Common myeloid progenitor, CD34-positive (primary cell): ENCODE results near the gene LRRN2.

Experiments
- CTCF ChIA-PET: fragments of 350-600 bp; sonication (Branson Sonifier 250); formaldehyde crosslinking; loops from one replicate; lab custom pipeline; 2021; ENCODE audit warnings: antibody characterized with exemption; lab: Charles Lee
- POLR2A ChIA-PET: fragments of 350-600 bp; sonication (Branson Sonifier 250); formaldehyde crosslinking; loops from one replicate; lab custom pipeline; 2021; ENCODE audit warnings: antibody characterized with exemption; lab: Charles Lee
- DNase-seq, 3 donors: peaks; one replicate each; pipeline versions ENCODE4 v3.0.0 to v3.0.0-alpha.2; 2013
- H3K27ac ChIP-seq, 2 experiments: 1 replicate in 1 of 2; 2 replicates in 1 of 2; pipeline ENCODE4 v1.7.0; 2013; ENCODE audit warnings: inconsistent platforms in 2 of 2, low read length in 2 of 2, mild to moderate bottlenecking in 2 of 2, low read depth in 1 of 2, moderate library complexity in 1 of 2; ENCODE audit not compliant: severe bottlenecking in 2 of 2, insufficient read depth in 1 of 2, poor library complexity in 1 of 2
- H3K27me3 ChIP-seq, 5 experiments: replicated peaks in 2 of 5; 1 replicate in 3 of 5; 2 replicates in 2 of 5; pipeline versions ENCODE4 v1.6.1 to v1.7.0; 2013; ENCODE audit warnings: low read length in 4 of 5, mild to moderate bottlenecking in 2 of 5, moderate library complexity in 2 of 5, inconsistent platforms in 1 of 5; ENCODE audit not compliant: insufficient read depth in 5 of 5, control insufficient read depth in 4 of 5
- H3K36me3 ChIP-seq, 4 experiments: 1 replicate in 2 of 4; 2 replicates in 2 of 4; pipeline versions ENCODE4 v1.6.1 to v1.7.0; 2013; ENCODE audit warnings: low read length in 3 of 4, control low read depth in 1 of 4, mild to moderate bottlenecking in 1 of 4; ENCODE audit not compliant: control insufficient read depth in 4 of 4, insufficient read depth in 4 of 4
- H3K4me1 ChIP-seq, 4 experiments: 1 replicate in 3 of 4; 2 replicates in 1 of 4; pipeline versions ENCODE4 v1.6.1 to v1.7.1; 2013; ENCODE audit warnings: low read length in 3 of 4, mild to moderate bottlenecking in 3 of 4, control low read depth in 1 of 4, inconsistent platforms in 1 of 4, moderate library complexity in 1 of 4; ENCODE audit not compliant: control insufficient read depth in 4 of 4, insufficient read depth in 4 of 4; ENCODE audit errors: control extremely low read depth in 1 of 4
- H3K4me3 ChIP-seq, 7 experiments: 1 replicate in 4 of 7; 2 replicates in 3 of 7; pipeline versions ENCODE4 v1.5.1 to v1.7.0; 2013; ENCODE audit warnings: mild to moderate bottlenecking in 7 of 7, low read length in 6 of 7, moderate library complexity in 6 of 7, inconsistent platforms in 2 of 7, low read depth in 2 of 7, control low read depth in 1 of 7; ENCODE audit not compliant: insufficient read depth in 4 of 7, control insufficient read depth in 1 of 7; ENCODE audit errors: extremely low read depth in 1 of 7
- H3K9me3 ChIP-seq, 5 experiments: 1 replicate in 4 of 5; 2 replicates in 1 of 5; pipeline versions ENCODE4 v1.6.1 to v1.7.1; 2013; ENCODE audit warnings: low read length in 4 of 5, mild to moderate bottlenecking in 2 of 5, inconsistent platforms in 1 of 5, low read depth in 1 of 5, moderate library complexity in 1 of 5; ENCODE audit not compliant: control insufficient read depth in 4 of 5, insufficient read depth in 2 of 5; ENCODE audit errors: control extremely low read depth in 1 of 5
- WGBS: methylation state at CpG from one replicate; pipeline ENCODE4 v1.1.5; 2013; ENCODE audit not compliant: insufficient coverage; 5-methylcytosine and 5-hydroxymethylcytosine counted together

The LRRN2 gene

DNA sequence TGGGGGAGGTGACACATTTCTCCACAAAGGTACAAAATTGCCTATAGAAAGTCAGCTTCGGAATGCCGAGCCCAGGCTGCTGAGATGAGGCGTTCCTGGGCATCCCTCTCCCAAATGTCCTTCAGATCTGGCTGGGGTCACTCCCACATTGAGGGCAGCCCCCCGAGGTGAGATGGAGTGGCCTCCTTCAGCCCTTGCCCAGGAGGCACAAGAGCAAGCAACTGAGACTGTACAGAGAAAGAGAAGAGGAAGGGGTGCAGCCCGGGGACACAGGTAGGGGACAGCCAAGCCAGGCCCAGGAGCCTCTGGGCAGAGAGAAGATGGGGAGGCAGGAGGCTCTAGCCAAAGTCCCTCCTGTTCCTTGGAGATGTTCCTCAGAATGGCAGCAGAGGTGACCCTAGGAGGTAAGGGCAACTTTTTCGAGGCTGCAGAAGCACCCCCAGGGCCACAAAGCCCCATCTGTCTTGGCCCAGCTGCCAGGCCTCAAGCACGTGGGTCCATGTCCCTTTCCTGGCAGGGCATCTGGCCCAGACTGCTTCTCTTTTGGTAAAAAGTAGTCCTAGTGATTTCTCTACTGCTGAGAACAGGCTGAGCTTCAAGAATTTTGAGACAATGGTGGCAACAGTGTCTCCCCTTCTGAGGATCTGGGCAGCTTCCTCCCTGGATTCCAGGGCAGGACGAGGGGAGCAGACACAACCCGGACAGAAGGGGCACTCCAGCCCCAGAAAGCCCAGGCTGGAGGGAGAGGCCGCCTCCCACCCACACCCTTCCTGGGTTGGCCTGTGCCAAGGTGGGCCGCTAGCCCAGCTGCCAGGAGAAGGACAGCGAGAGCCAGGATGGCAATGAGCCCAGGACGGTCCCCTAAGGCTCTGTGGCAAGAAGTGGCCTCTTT, 68.0 kb downstream of the LRRN2 start:
- H3K4me3 ChIP-seq: no peak overlapping the region
- H3K27me3 ChIP-seq: peaks cover 0 to 4% (median 0%) of the 10 kb centered on the region in 5 experiments
- no peak overlapping the region for H3K27ac ChIP-seq
- H3K36me3 ChIP-seq: no peaks in the 10 kb centered on the region
- no peaks in the 10 kb centered on the region for H3K4me1 ChIP-seq
- 94% methylated on average over 9 of the region's 13 CpGs for WGBS
- ChIA-PET CTCF (interaction anchor here (1.5 kb wide), 1 partner anchor 189 kb away, joined by 4 read pairs; no protein-coding TSS in a partner anchor), POLR2A (no interaction called here)
- no peaks in the 10 kb centered on the region for H3K9me3 ChIP-seq
- DNase-seq: no peak

DNA sequence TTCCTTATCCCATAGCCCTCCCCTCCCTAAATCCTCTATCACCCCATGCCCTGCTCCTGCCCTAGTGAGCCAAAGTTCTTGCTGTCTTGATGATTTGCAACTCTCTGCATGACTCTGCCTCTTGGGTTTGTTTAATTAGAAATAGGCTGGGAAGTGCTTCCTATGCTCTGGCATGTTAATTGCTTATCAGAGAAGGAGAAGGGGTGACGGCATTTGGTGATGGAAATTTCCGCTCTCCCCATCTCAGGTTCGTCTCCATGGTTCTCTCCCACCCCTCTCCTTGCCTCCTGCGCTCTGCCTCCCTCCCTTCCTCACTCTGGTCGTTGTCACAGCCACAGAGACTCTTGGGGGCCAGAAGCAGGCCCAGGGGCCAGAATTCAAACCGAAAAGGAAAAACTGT, 68.9 kb downstream of the LRRN2 start:
- Histone ChIP-seq H3K9me3 (no peaks in the 10 kb centered on the region), H3K27me3 (peaks cover 0 to 4% (median 0%) of the 10 kb centered on the region in 5 experiments), H3K4me3 (no peak overlapping the region), H3K36me3 (no peaks in the 10 kb centered on the region), H3K4me1 (no peaks in the 10 kb centered on the region), H3K27ac (no peak overlapping the region)
- no peak for DNase-seq
- POLR2A ChIA-PET: no interaction called here
- WGBS: 93% methylated on average over 3 of the region's 6 CpGs
- CTCF ChIA-PET: interaction anchor here (1.3 kb wide), 1 partner anchor 191 kb away, joined by 4 read pairs; no protein-coding TSS in a partner anchor

DNA sequence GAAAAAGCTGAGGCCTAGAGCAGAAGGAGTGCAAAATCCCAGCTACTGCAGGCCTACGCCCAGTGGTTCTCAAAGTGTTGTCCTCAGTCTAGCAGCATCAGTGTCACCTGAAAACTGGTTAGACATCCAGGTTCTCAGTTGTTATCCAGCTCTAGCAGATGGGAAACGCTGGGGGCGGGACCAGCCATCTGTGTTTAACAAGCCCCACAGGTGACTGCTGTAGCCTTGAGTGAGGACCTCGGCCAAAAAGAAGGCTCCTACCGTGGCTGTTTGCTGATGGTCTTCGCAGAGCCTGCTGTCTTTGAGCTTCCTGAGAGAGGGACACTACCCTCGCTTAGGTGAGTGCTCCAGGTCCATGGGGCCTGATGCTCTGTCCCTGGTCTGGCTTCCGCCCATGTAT, 69.7 kb downstream of the LRRN2 start:
- peaks cover 0 to 4% (median 0%) of the 10 kb centered on the region in 5 experiments for H3K27me3 ChIP-seq
- WGBS: over 99% methylated on average over 7 of the region's 8 CpGs
- DNase-seq: no peak
- ChIA-PET CTCF (interaction anchor here (1.2 to 1.6 kb wide), 3 partner anchors 177 to 325 kb away, joined by 3 to 4 read pairs (median 3); no protein-coding TSS in a partner anchor), POLR2A (no interaction called here)
- H3K27ac ChIP-seq: no peak overlapping the region
- no peaks in the 10 kb centered on the region for H3K4me1 ChIP-seq
- no peaks in the 10 kb centered on the region for H3K9me3 ChIP-seq
- H3K36me3 ChIP-seq: no peaks in the 10 kb centered on the region
- no peak overlapping the region for H3K4me3 ChIP-seq

DNA sequence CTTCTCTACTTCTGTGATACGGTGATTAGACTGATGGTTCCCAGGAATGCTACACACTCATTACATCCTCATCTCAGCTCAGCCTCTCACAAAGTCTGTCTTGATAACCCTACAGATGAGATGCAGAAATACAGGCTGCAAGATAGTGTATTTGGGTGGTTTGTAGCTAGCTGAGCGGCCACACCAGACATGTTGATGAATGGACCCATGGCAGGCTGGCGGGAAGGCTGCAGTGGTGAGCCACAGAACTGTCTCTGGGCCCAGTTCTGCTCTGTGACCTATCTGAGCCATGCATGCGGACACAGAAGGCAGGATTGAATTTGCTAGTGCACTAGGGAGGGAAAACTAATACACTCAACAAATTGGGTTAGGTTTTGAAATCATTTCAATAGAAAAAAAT, 71.9 kb downstream of the LRRN2 start:
- Histone ChIP-seq H3K9me3 (no peaks in the 10 kb centered on the region), H3K36me3 (no peaks in the 10 kb centered on the region), H3K4me3 (no peak overlapping the region), H3K4me1 (no peaks in the 10 kb centered on the region), H3K27me3 (peaks cover 0 to 4% (median 0%) of the 10 kb centered on the region in 5 experiments), H3K27ac (no peak overlapping the region)
- ChIA-PET CTCF (interaction anchor here (1.1 kb wide), 1 partner anchor 150 kb away, joined by 3 read pairs; no protein-coding TSS in a partner anchor), POLR2A (no interaction called here)
- 86% methylated on average over 1 of the region's 4 CpGs for whole genome bisulfite sequencing
- no peak for DNase-seq

DNA sequence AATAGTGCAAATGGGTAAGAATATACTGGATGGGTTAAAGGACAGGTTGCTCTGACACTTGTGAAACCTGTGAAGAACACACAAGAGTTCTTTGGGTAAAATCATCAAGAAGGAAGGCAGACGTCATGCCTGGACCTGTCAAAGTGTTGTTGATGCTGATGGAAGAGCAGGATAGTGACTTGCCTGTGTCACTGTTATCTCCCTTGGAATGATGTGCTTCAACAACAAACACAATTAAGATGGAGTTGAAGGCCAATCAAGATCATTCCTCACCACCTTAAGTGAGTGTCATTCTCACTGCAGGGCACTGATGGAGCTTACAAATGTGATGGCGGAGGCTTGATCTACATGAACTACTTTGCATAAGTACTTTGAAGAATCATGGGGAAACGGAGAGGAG, 73.2 kb downstream of the LRRN2 start:
- POLR2A ChIA-PET: interaction anchor here (0.6 kb wide), 1 partner anchor 58 kb away, joined by 3 read pairs; no protein-coding TSS in a partner anchor

DNA sequence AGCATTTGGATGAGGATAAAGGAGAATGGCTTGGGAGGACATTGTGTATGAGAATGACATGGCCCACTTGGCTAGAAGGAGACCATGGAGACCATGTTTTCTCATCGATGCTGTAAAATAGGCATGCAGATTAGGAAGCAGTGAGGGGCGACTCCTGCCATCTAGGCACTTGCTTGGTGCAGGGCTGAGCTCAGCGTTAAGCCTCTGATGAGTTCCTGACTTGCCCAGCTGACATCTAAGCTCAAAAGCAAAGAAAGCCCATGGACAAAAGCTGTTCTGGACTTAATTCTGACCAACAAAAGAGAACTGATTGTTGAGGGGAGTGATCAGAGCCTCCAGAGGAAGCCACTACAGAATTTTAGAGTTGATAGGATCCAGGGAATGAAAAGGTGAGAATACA, 74.5 kb downstream of the LRRN2 start:
- Histone ChIP-seq H3K27me3 (peaks cover 0 to 9% (median 0%) of the 10 kb centered on the region in 5 experiments), H3K27ac (no peak overlapping the region), H3K9me3 (no peaks in the 10 kb centered on the region), H3K36me3 (no peaks in the 10 kb centered on the region), H3K4me1 (no peaks in the 10 kb centered on the region), H3K4me3 (no peak overlapping the region)
- WGBS: 85% methylated on average over 3 of the region's 3 CpGs
- no peak for DNase-seq
- CTCF ChIA-PET: no interaction called here
- POLR2A ChIA-PET: no interaction called here

More for the DNA sequence above, 73.2 kb downstream of the LRRN2 start:
- DNase-seq: no peak
- H3K36me3 ChIP-seq: no peaks in the 10 kb centered on the region
- no peak overlapping the region for H3K4me3 ChIP-seq
- H3K27ac ChIP-seq: no peak overlapping the region
- H3K4me1 ChIP-seq: no peaks in the 10 kb centered on the region
- no peaks in the 10 kb centered on the region for H3K9me3 ChIP-seq
- CTCF ChIA-PET: no interaction called here
- 100% methylated on average over 2 of the region's 3 CpGs for WGBS
- H3K27me3 ChIP-seq: peaks cover 0 to 9% (median 0%) of the 10 kb centered on the region in 5 experiments

DNA sequence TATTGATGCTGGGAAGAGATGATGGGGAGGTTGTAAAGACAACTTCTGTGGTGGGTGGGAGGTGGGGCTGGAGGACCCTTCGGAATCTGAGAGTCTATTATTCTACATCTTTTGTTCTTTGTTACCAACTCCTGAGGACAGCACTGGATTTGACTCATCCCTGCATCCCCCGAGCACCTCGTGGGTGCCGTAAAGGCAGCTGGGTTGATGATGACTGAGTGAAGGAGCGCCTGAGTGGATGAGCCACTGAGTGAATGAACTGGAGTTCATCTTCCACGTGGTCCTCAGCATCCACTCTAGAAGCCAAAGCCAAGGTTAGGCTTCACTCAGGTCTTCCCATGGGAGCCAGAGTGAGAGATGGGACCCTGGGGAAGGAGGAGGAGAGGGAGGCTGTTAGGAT, 77.6 kb downstream of the LRRN2 start:
- POLR2A ChIA-PET: no interaction called here
- DNase-seq: no peak

More for the DNA sequence above, 77.6 kb downstream of the LRRN2 start:
- H3K4me1 ChIP-seq: no peaks in the 10 kb centered on the region
- WGBS: 92% methylated on average over 6 of the region's 6 CpGs
- H3K4me3 ChIP-seq: no peak overlapping the region
- H3K27me3 ChIP-seq: peaks cover 0 to 11% (median 3%) of the 10 kb centered on the region in 5 experiments
- H3K27ac ChIP-seq: no peak overlapping the region
- H3K9me3 ChIP-seq: no peaks in the 10 kb centered on the region
- CTCF ChIA-PET: interaction anchor here (1.3 to 1.7 kb wide), 3 partner anchors 11 to 184 kb away, joined by 4 to 5 read pairs (median 4); no protein-coding TSS in a partner anchor
- no peaks in the 10 kb centered on the region for H3K36me3 ChIP-seq
